HCT116 (cell line): Measurements from ENCODE around the gene MOB3B. TPM values are rescaled to one million over a fixed set of nuclear protein-coding genes. Genes with fewer than 3 reads are reported as not detected.

Experiments used
- ATAC-seq: fragments of 200-7000 bp; cut with Tn5 transposase; 2 replicates; pipeline ENCODE4 v1.9.1; 2020; ENCODE audit warnings: mild to moderate bottlenecking, moderate library complexity
- BruUV-seq: library from RNA; stranded (reverse); fragments of 400-500 nt; replicated peaks from 2 replicates; lab custom pipeline; 2021; lab: Mats Ljungman, UMichigan
- CTCF ChIA-PET: fragments of 300-600 bp; sonication (Branson Sonifier 250); formaldehyde crosslinking; loops from one replicate; lab custom pipeline; 2021; ENCODE audit warnings: antibody characterized with exemption; lab: Charles Lee
- POLR2A ChIA-PET: fragments of 300-600, 350-600 bp; sonication (Branson Sonifier 250); formaldehyde crosslinking; loops from one replicate; lab custom pipeline; 2021; ENCODE audit warnings: antibody characterized with exemption; lab: Charles Lee
- RAD21 ChIA-PET, 2 experiments: fragments of 300-600 bp; sonication (Branson Sonifier 250); formaldehyde crosslinking; loops; one replicate each; lab custom pipeline; 2023; ENCODE audit warnings: low total read pairs in 2 of 2; ENCODE audit not compliant: uncharacterized antibody in 2 of 2, unreplicated experiment in 2 of 2, low non-redundant PET in 1 of 2; lab: Charles Lee
- DNase-seq: peaks from one replicate; pipeline ENCODE4 v3.0.0-alpha.2; 2010; ENCODE audit warnings: low read depth, low spot score
- H2AFZ ChIP-seq: fragments of 200-600 bp; shearing (Covaris generic), sonication (generic); 2 replicates; pipeline ENCODE4 v1.6.1; 2017; ENCODE audit warnings: low read depth, mixed run types, mixed read lengths, antibody characterized with exemption, low read length; ENCODE audit not compliant: poor library complexity, severe bottlenecking
- H3K27ac ChIP-seq: 2 replicates; pipeline ENCODE4 v1.5.1; 2012; ENCODE audit warnings: low read depth, low read length
- H3K27me3 ChIP-seq: fragments of 200-600 bp; sonication (generic); 2 replicates; pipeline ENCODE4 v1.6.1; 2016; ENCODE audit warnings: mixed run types, low read length, mixed read lengths; ENCODE audit not compliant: insufficient read depth
- H3K36me3 ChIP-seq, 2 experiments: fragments of 200-500 bp in 1 of 2; fragments of 200-600 bp in 1 of 2; sonication (Bioruptor generic) in 1 of 2; sonication (generic) in 1 of 2; 2 replicates each; pipeline versions ENCODE4 v1.5.1 to v1.6.1; 2014 to 2016; ENCODE audit warnings: low read length in 2 of 2, inconsistent platforms in 1 of 2, mixed read lengths in 1 of 2, mixed run types in 1 of 2; ENCODE audit not compliant: insufficient read depth in 2 of 2, control insufficient read depth in 1 of 2
- H3K4me1 ChIP-seq, 2 experiments: fragments of 200-600 bp in 1 of 2; sonication (generic) in 1 of 2; 2 replicates each; pipeline versions ENCODE4 v1.5.1 to v1.6.1; 2012 to 2017; ENCODE audit warnings: low read length in 2 of 2, inconsistent platforms in 1 of 2, mild to moderate bottlenecking in 1 of 2, mixed read lengths in 1 of 2, mixed run types in 1 of 2, moderate library complexity in 1 of 2; ENCODE audit not compliant: insufficient read depth in 2 of 2, control insufficient read depth in 1 of 2
- H3K4me2 ChIP-seq: fragments of 200-600 bp; sonication (generic); 2 replicates; pipeline ENCODE4 v1.6.1; 2017; ENCODE audit warnings: mixed run types, low read length, mixed read lengths
- H3K4me3 ChIP-seq, 2 experiments: fragments of 200-600 bp in 1 of 2; sonication (generic) in 1 of 2; replicated peaks in 1 of 2; 2 replicates each; pipeline ENCODE4 v1.5.1; 2011 to 2016; ENCODE audit warnings: low read length in 2 of 2, control low read depth in 1 of 2, low read depth in 1 of 2, mild to moderate bottlenecking in 1 of 2, mixed read lengths in 1 of 2, mixed run types in 1 of 2
- H3K79me2 ChIP-seq: fragments of 200-600 bp; sonication (generic); 2 replicates; pipeline ENCODE4 v1.6.1; 2017; ENCODE audit warnings: mild to moderate bottlenecking, mixed run types, low read length, moderate library complexity, mixed read lengths; ENCODE audit not compliant: insufficient read depth
- H3K9ac ChIP-seq: fragments of 200-600 bp; sonication (generic); 2 replicates; pipeline ENCODE4 v1.6.1; 2016; ENCODE audit warnings: low read length, mixed read lengths
- H3K9me2 ChIP-seq: fragments of 200-600 bp; sonication (generic), shearing (Covaris generic); 2 replicates; pipeline ENCODE4 v1.6.1; 2017; ENCODE audit warnings: mixed run types, mild to moderate bottlenecking, moderate library complexity; ENCODE audit not compliant: insufficient read depth
- H3K9me3 ChIP-seq, 2 experiments: fragments of 200-500 bp in 1 of 2; fragments of 200-600 bp in 1 of 2; sonication (Bioruptor generic) in 1 of 2; sonication (generic) in 1 of 2; 2 replicates each; pipeline ENCODE4 v1.6.1; 2014 to 2017; ENCODE audit warnings: low read length in 2 of 2, mixed read lengths in 2 of 2, inconsistent platforms in 1 of 2, low read depth in 1 of 2, mild to moderate bottlenecking in 1 of 2, mixed run types in 1 of 2, moderate library complexity in 1 of 2; ENCODE audit not compliant: control insufficient read depth in 1 of 2, insufficient read depth in 1 of 2
- H4K20me1 ChIP-seq: fragments of 200-600 bp; sonication (generic), shearing (Covaris generic); 2 replicates; pipeline ENCODE4 v1.6.1; 2017; ENCODE audit warnings: mixed run types, mild to moderate bottlenecking, moderate library complexity; ENCODE audit not compliant: insufficient read depth
- CBX3 ChIP-seq: IDR thresholded peaks from 2 replicates; pipeline ENCODE4 v1.6.1; 2012; ENCODE audit warnings: low read depth
- CEBPB ChIP-seq: IDR thresholded peaks from 2 replicates; pipeline ENCODE4 v1.6.1; 2012; ENCODE audit warnings: low read depth
- CTCF ChIP-seq, 3 experiments: fragments of 200-600 bp in 1 of 3; sonication (generic) in 1 of 3; IDR thresholded peaks in 2 of 3; conservative IDR thresholded peaks in 1 of 3; 2 replicates each; pipeline ENCODE4 v1.5.1; 2012 to 2017; ENCODE audit warnings: low read depth in 2 of 3, low read length in 2 of 3, antibody characterized with exemption in 1 of 3, borderline replicate concordance in 1 of 3, control low read depth in 1 of 3, mild to moderate bottlenecking in 1 of 3, mixed read lengths in 1 of 3, mixed run types in 1 of 3, moderate library complexity in 1 of 3; ENCODE audit not compliant: insufficient read depth in 1 of 3
- ELF1 ChIP-seq: IDR thresholded peaks from 2 replicates; pipeline ENCODE4 v1.6.1; 2012; ENCODE audit warnings: low read depth, borderline replicate concordance
- EZH2 ChIP-seq: fragments of 200-600 bp; sonication (generic); IDR thresholded peaks from 2 replicates; pipeline ENCODE4 v1.6.1; 2017; ENCODE audit warnings: antibody characterized with exemption, mixed run types
- EZH2phosphoT487 ChIP-seq: fragments of 200-600 bp; IDR thresholded peaks from 2 replicates; pipeline ENCODE4 v1.6.1; 2018; ENCODE audit warnings: antibody characterized with exemption, borderline replicate concordance
- FOSL1 ChIP-seq: IDR thresholded peaks from 2 replicates; pipeline ENCODE4 v1.6.1; 2012; ENCODE audit warnings: low read depth
- REST ChIP-seq: IDR thresholded peaks from 2 replicates; pipeline ENCODE4 v1.6.1; 2012; ENCODE audit warnings: low read depth
- SIN3A ChIP-seq: IDR thresholded peaks from 2 replicates; pipeline ENCODE4 v1.6.1; 2012; ENCODE audit warnings: low read depth
- TCF7L2 ChIP-seq: IDR thresholded peaks from 2 replicates; pipeline ENCODE4 v1.7.0; 2011; ENCODE audit warnings: borderline replicate concordance, inconsistent platforms; ENCODE audit not compliant: insufficient read depth, insufficient read length; ENCODE audit errors: extremely low read depth
- YY1 ChIP-seq: IDR thresholded peaks from 2 replicates; pipeline ENCODE4 v1.6.1; 2011; ENCODE audit warnings: low read length, low read depth, moderate library complexity, mild to moderate bottlenecking; ENCODE audit not compliant: insufficient replicate concordance; ENCODE audit errors: extremely low read depth
- ZBTB33 ChIP-seq: IDR thresholded peaks from 2 replicates; pipeline ENCODE4 v1.6.1; 2011; ENCODE audit warnings: mild to moderate bottlenecking, low read length, moderate library complexity; ENCODE audit not compliant: insufficient replicate concordance; ENCODE audit errors: extremely low read depth
- ZFX ChIP-seq: fragments of 450-650 bp; IDR thresholded peaks from 2 replicates; pipeline ENCODE4 v1.6.1; 2017
- intact Hi-C: fragments of 100-400 bp; cut with micrococcal nuclease; formaldehyde crosslinking; loops from 2 replicates; pipeline ENCODE4 v1.10.0; 2022
- total RNA-seq: library from RNA; stranded (reverse); gene quantifications from one replicate; pipeline ENCODE4 v1.2.1, GENCODE V29; 2021; ENCODE audit not compliant: unreplicated experiment

Gene MOB3B
- total RNA-seq, 1 experiment from 2014 or later = 1.2 TPM

GRCh38 chr9:27373851-27374250 is 155.8 kb downstream of the MOB3B start:
- H3K27ac ChIP-seq = no peak overlapping the region
- peaks cover 16% of the 10 kb centered on the region; the same call in 1 of the 2 replicates for H3K27me3 ChIP-seq
- H3K4me1 ChIP-seq = peaks cover 14 to 18% of the 10 kb centered on the region in 2 experiments
- ChIA-PET RAD21 (no interaction called here), CTCF (no interaction called here)
- H4K20me1 ChIP-seq = no peaks in the 10 kb centered on the region
- intact Hi-C loops = no loop called here
- no peak for ATAC-seq
- H3K9ac ChIP-seq = no peak overlapping the region
- no peaks in the 10 kb centered on the region for H3K36me3 ChIP-seq
- H3K4me2 ChIP-seq = no peak overlapping the region
- no peak for DNase-seq
- H3K4me3 ChIP-seq = no peak overlapping the region
- no peaks in the 10 kb centered on the region for H3K9me3 ChIP-seq
- H3K79me2 ChIP-seq = no peaks in the 10 kb centered on the region
- TF ChIP-seq CEBPB (no peak), YY1 (no peak), CTCF (IDR thresholded peaks at IDR 0.05 in 2 of 3, conservative IDR thresholded peaks at IDR 0.05 in 1 of 3; ENCODE audit: borderline replicate concordance in 1 of 3, insufficient read depth in 1 of 3, low read depth in 2 of 3, low read length in 2 of 3) (no peak), EZH2phosphoT487 (no peak), CBX3 (no peak), TCF7L2 (no peak), FOSL1 (no peak), ZFX (no peak), SIN3A (no peak)
- TF ChIP-seq, all 23 proteins: peak for 0
- Histone ChIP-seq H2AFZ (no peak overlapping the region), H3K9me2 (no peaks in the 10 kb centered on the region)
- BruUV-seq = no TSS peak
- POLR2A ChIA-PET = no interaction called here

GRCh38 chr9:27372615-27373014 is 157.0 kb downstream of the MOB3B start:
- no peaks in the 10 kb centered on the region for H3K9me3 ChIP-seq
- no peak overlapping the region for H3K27ac ChIP-seq
- no peak overlapping the region for H3K9ac ChIP-seq
- ChIA-PET CTCF (no interaction called here), RAD21 (no interaction called here), POLR2A (no interaction called here)
- no peaks in the 10 kb centered on the region for H3K9me2 ChIP-seq
- H3K4me1 ChIP-seq = peaks cover 14 to 18% of the 10 kb centered on the region in 2 experiments
- peaks cover 8% of the 10 kb centered on the region; the same call in 1 of the 2 replicates for H3K27me3 ChIP-seq
- H3K4me2 ChIP-seq = no peak overlapping the region
- BruUV-seq = no TSS peak
- intact Hi-C loops = no loop called here
- DNase-seq = no peak
- no peaks in the 10 kb centered on the region for H3K36me3 ChIP-seq
- H3K4me3 ChIP-seq = no peak overlapping the region
- no peak overlapping the region for H2AFZ ChIP-seq
- H4K20me1 ChIP-seq = no peaks in the 10 kb centered on the region
- H3K79me2 ChIP-seq = no peaks in the 10 kb centered on the region
- no peak for ATAC-seq
- no peak for TF ChIP-seq ZBTB33
- TF ChIP-seq SIN3A = no peak
- TF ChIP-seq EZH2 = no peak
- no peak for TF ChIP-seq ELF1
- TF ChIP-seq CBX3 = no peak
- no peak for TF ChIP-seq YY1
- no peak for TF ChIP-seq REST
